Hepatocyte (in vitro differentiated cells): Measurements from ENCODE around the gene KCNQ2. TPM values are rescaled to one million over a fixed set of nuclear protein-coding genes. Genes with fewer than 3 reads are reported as not detected.
A peak's percentile ranks its signal among the peaks of the same experiment; 100 is the strongest.

Experiments used
- DNase-seq: peaks from one replicate; pipeline ENCODE4 v3.0.0-alpha.2; 2016; ENCODE audit warnings: low spot score
- H2AFZ ChIP-seq: fragments of 200-600 bp; sonication (generic); 2 replicates; pipeline ENCODE4 v1.6.0; 2016; ENCODE audit warnings: antibody characterized with exemption, mild to moderate bottlenecking
- H3K27ac ChIP-seq: fragments of 200-600 bp; sonication (generic); 2 replicates; pipeline ENCODE4 v1.5.1; 2016; ENCODE audit warnings: mild to moderate bottlenecking
- H3K27me3 ChIP-seq: fragments of 200-600 bp; sonication (generic); 2 replicates; pipeline ENCODE4 v1.6.1; 2016
- H3K36me3 ChIP-seq: fragments of 200-600 bp; sonication (generic); replicated peaks from 2 replicates; pipeline ENCODE4 v1.5.1; 2016; ENCODE audit warnings: low read depth; ENCODE audit not compliant: insufficient read depth
- H3K4me1 ChIP-seq: fragments of 200-600 bp; sonication (generic); 2 replicates; pipeline ENCODE4 v1.5.1; 2016; ENCODE audit warnings: mild to moderate bottlenecking, moderate library complexity; ENCODE audit not compliant: insufficient read depth
- H3K4me2 ChIP-seq: fragments of 200-600 bp; sonication (generic); 2 replicates; pipeline ENCODE4 v1.6.0; 2016
- H3K4me3 ChIP-seq: fragments of 200-600 bp; sonication (generic); 2 replicates; pipeline ENCODE4 v1.5.1; 2016; ENCODE audit warnings: mild to moderate bottlenecking
- H3K79me2 ChIP-seq: fragments of 200-600 bp; sonication (generic); 2 replicates; pipeline ENCODE4 v1.6.0; 2017; ENCODE audit warnings: mild to moderate bottlenecking
- H3K9me2 ChIP-seq: fragments of 200-600 bp; sonication (generic); replicated peaks from 2 replicates; pipeline ENCODE4 v1.6.0; 2017; ENCODE audit warnings: mild to moderate bottlenecking; ENCODE audit not compliant: insufficient read depth
- H3K9me3 ChIP-seq: fragments of 200-600 bp; sonication (generic); 2 replicates; pipeline ENCODE4 v1.5.1; 2016; ENCODE audit warnings: low read depth, mild to moderate bottlenecking
- H4K20me1 ChIP-seq: fragments of 200-600 bp; sonication (generic); 2 replicates; pipeline ENCODE4 v1.6.0; 2016; ENCODE audit warnings: mild to moderate bottlenecking; ENCODE audit not compliant: insufficient read depth, poor library complexity, severe bottlenecking
- CTCF ChIP-seq: fragments of 200-600 bp; sonication (generic); IDR thresholded peaks from 2 replicates; pipeline ENCODE4 v1.5.1; 2016; ENCODE audit warnings: antibody characterized with exemption, mild to moderate bottlenecking; ENCODE audit not compliant: poor library complexity
- EZH2 ChIP-seq: fragments of 200-600 bp; sonication (generic); IDR thresholded peaks from 2 replicates; pipeline ENCODE4 v1.6.1; 2016; ENCODE audit warnings: antibody characterized with exemption, mild to moderate bottlenecking, borderline replicate concordance
- EZH2phosphoT487 ChIP-seq: fragments of 200-600 bp; sonication (generic); IDR thresholded peaks from one replicate; pipeline ENCODE4 v1.6.1; 2018; ENCODE audit warnings: antibody characterized with exemption, mild to moderate bottlenecking, low read depth, moderate library complexity; ENCODE audit not compliant: unreplicated experiment, severe bottlenecking
- WGBS: methylation state at CpG from one replicate; pipeline ENCODE4 v1.1.6; 2016; ENCODE audit warnings: low lambda C conversion rate; ENCODE audit errors: missing lambda C conversion rate; 5-methylcytosine and 5-hydroxymethylcytosine counted together
- polyA plus RNA-seq: library from polyadenylated mRNA; unstranded; fragments of >200 nt; fragmentation: Nextera tagmentation; extraction: Ambion mirVana; gene quantifications from 2 replicates; pipeline ENCODE4 v1.2.1, GENCODE V29; 2016
- total RNA-seq: library from RNA; depleted of rRNA; stranded (reverse); fragments of >200 nt; gene quantifications from 2 replicates; pipeline ENCODE4 v1.2.3, GENCODE V29; 2014

The KCNQ2 gene
- total and polyA plus RNA-seq, 2 experiments from 2014 or later, result 3.5 to 5.4 TPM

DNA sequence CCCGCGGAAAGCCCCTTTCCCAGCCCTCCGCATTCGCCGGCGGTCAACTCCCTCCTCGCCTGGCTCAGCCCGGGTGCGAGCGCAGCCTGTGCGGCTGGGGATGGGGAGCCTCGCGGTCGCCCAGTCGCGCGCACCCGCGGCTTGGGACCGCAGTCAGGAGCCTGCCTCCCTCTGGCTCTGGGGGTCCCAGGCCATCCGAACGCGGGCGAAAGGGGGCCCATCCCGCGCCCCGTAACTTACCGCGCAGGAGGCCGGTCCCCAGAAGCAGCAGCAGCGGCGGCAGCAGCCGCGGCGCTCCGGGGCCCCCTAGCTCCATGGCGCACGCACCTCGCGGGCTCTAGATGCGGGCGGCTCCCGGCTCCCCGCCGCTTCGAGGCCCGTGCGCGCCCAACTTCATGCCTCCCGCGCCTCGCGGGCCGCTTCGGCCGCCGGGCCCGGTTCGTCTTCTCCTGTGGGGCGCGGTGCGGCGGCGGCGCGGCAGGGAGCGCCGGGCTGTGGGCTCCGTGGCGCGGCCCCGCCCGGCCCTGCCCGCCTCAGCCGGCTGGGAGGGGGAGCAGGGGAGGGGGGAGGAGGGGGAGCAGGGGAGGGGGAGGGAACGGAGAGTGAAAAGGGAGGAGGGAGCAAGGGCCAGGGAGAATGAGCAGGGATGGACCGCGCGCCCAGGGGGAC, 111.5 kb downstream of the KCNQ2 start, which contains the start of gene CHRNA4:
Gene CHRNA4 (minus strand): TSS at position 500 of the 669 bp plus-strand sequence. CDS start 184 bp downstream, at position 316.
- Histone ChIP-seq H4K20me1 (no peaks in the 10 kb centered on the region), H2AFZ (no peak within 1 kb of the TSS), H3K27me3 (peaks cover 31% of the 10 kb centered on the region), H3K9me2 (no peaks in the 10 kb centered on the region), H3K27ac (no peak within 1 kb of the TSS), H3K79me2 (no peaks in the 10 kb centered on the region), H3K4me1 (no peaks in the 10 kb centered on the region), H3K4me3 (no peak within 1 kb of the TSS), H3K4me2 (peak within 1 kb of the TSS; percentile 73), H3K36me3 (no peaks in the 10 kb centered on the region), H3K9me3 (no peaks in the 10 kb centered on the region)
- no peak for TF ChIP-seq EZH2
- no peak for TF ChIP-seq CTCF
- no peak for TF ChIP-seq EZH2phosphoT487
- WGBS, result 4% methylated on average over 40 of the region's 79 CpGs
- DNase-seq, result peak; percentile 48

DNA sequence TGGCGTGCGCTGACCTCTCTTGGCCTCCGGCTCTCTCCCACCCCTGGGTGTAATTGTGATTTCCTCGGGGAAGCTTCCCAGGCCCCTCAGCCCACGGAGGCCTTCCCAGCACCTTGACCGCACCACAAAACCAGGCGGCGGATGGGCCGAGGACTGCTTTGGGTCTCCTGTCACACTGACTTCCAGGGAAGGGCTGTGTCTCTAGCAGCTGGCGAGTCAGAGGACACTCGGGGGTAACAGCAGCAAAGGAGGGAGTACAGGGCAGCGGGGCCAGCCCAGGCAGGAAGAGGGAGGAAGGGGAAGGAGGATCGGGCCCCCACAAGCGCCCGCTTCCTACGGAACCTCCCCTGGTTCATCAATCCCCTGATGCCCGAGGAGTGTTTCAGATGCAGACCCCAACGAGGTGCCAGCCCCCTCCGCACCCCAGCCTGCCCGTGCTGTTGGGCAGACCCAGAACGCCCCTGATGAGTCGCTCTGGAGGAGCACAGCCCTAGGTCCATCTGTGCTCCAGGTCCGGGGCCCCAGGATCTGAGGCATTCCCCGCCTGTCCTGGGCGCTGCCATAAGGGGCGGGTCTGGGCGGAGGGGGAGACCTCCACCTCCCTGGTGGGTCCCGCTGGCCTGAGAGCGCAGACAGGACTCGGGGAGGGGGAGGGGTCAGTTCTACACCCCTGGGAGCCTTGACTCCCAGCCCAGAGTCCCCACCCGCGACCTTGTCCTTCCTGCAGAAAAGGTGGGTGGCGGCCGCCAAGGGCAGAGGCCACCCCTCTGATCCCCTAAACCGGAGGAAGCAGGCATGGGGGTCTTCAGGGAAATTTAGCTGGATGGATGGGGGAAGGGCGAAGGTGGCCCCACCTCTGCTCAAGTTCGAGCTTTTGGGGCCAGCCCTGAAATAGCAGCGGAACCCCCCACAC, 112.3 kb downstream of the KCNQ2 start:
- DNase-seq, result no peak
- 62% methylated on average over 30 of the region's 38 CpGs for WGBS
- H3K4me3 ChIP-seq, result no peak overlapping the region
- no peak overlapping the region for H2AFZ ChIP-seq
- H3K4me1 ChIP-seq, result no peaks in the 10 kb centered on the region
- H3K4me2 ChIP-seq, result peak overlapping the region; percentile 73
- no peaks in the 10 kb centered on the region for H3K9me2 ChIP-seq
- no peak overlapping the region for H3K27ac ChIP-seq
- H3K9me3 ChIP-seq, result no peaks in the 10 kb centered on the region
- no peaks in the 10 kb centered on the region for H3K79me2 ChIP-seq
- H3K27me3 ChIP-seq, result peaks cover 31% of the 10 kb centered on the region
- H4K20me1 ChIP-seq, result no peaks in the 10 kb centered on the region
- H3K36me3 ChIP-seq, result no peaks in the 10 kb centered on the region
- TF ChIP-seq EZH2phosphoT487, result no peak
- TF ChIP-seq EZH2, result peak; percentile 52

- Histone ChIP-seq H3K27ac (no peak overlapping the region), H4K20me1 (no peaks in the 10 kb centered on the region), H3K9me3 (no peaks in the 10 kb centered on the region), H3K9me2 (no peaks in the 10 kb centered on the region), H2AFZ (no peak overlapping the region), H3K27me3 (peaks cover 31% of the 10 kb centered on the region), H3K4me2 (no peak overlapping the region), H3K79me2 (no peaks in the 10 kb centered on the region), H3K36me3 (no peaks in the 10 kb centered on the region), H3K4me1 (no peaks in the 10 kb centered on the region), H3K4me3 (no peak overlapping the region)
- WGBS, result 86% methylated on average over 38 of the region's 42 CpGs
- DNase-seq, result no peak
- no peak for TF ChIP-seq EZH2phosphoT487
- no peak for TF ChIP-seq CTCF
- no peak for TF ChIP-seq EZH2
These were observed 113.1 kb downstream of the KCNQ2 start for GRCh38 chr20:63359164-63359934.
